Thyroid gland (tissue), 4 donors: Measurements from ENCODE around the gene DIAPH1. TPM values are rescaled to one million over a fixed set of nuclear protein-coding genes. Genes with fewer than 3 reads are reported as not detected.

Experiments used
- DNase-seq, 2 donors: peaks; one replicate each; pipeline ENCODE4 v3.0.0-alpha.2; 2019
- H3K27ac ChIP-seq, 3 donors: fragments of 200-600 bp; sonication (generic); 1 replicate in 2 of 3; 2 replicates in 1 of 3; pipeline ENCODE4 v1.5.1; 2016 to 2019; ENCODE audit warnings: mild to moderate bottlenecking in 1 of 3, moderate library complexity in 1 of 3
- H3K27me3 ChIP-seq: fragments of 200-600 bp; sonication (generic); one replicate; pipeline ENCODE4 v1.5.1; 2019
- H3K36me3 ChIP-seq, 2 donors: fragments of 200-600 bp; sonication (generic); one replicate each; pipeline ENCODE4 v1.5.1; 2016 to 2019
- H3K4me1 ChIP-seq, 2 donors: fragments of 200-600 bp; sonication (generic); one replicate each; pipeline ENCODE4 v1.5.1; 2017 to 2019
- H3K4me3 ChIP-seq, 3 donors: fragments of 200-600 bp; sonication (generic); replicated peaks in 1 of 3; 1 replicate in 2 of 3; 2 replicates in 1 of 3; pipeline ENCODE4 v1.5.1; 2016; ENCODE audit warnings: mild to moderate bottlenecking in 1 of 3
- H3K9me3 ChIP-seq: fragments of 200-600 bp; sonication (generic); one replicate; pipeline ENCODE4 v1.5.1; 2017
- POLR2A ChIP-seq, 2 donors: fragments of 450-650 bp; IDR thresholded peaks; one replicate each; pipeline ENCODE4 v1.6.1; 2017; ENCODE audit warnings: antibody characterized with exemption in 2 of 2, mild to moderate bottlenecking in 2 of 2, moderate library complexity in 1 of 2
- WGBS, 2 donors: methylation state at CpG; one replicate each; pipeline ENCODE4 v1.1.5; 2017; 5-methylcytosine and 5-hydroxymethylcytosine counted together
- intact Hi-C: fragments of 100-400 bp; cut with DNase I; formaldehyde crosslinking; loops from one replicate; pipeline ENCODE4 v1.15.1; 2023
- total RNA-seq, 4 donors: library from RNA; depleted of rRNA; stranded (reverse); fragments of >200 nt; gene quantifications; one replicate each; pipeline ENCODE4 v1.2.3, GENCODE V29; 2016
- TF ChIP-seq, protein P1 (sequence below), 6 experiments: fragments of 200-600 bp in 3 of 6; fragments of 450-650 bp in 3 of 6; sonication (generic) in 3 of 6; IDR thresholded peaks; one replicate each; pipeline ENCODE4 v1.5.1; 2016 to 2019; ENCODE audit warnings: antibody characterized with exemption in 6 of 6, mild to moderate bottlenecking in 2 of 6, inconsistent platforms in 1 of 6, moderate library complexity in 1 of 6

The DIAPH1 gene
- total RNA-seq, 4 donors from 2014 or later = 82.1 to 103 (median 89.7) TPM

DNA sequence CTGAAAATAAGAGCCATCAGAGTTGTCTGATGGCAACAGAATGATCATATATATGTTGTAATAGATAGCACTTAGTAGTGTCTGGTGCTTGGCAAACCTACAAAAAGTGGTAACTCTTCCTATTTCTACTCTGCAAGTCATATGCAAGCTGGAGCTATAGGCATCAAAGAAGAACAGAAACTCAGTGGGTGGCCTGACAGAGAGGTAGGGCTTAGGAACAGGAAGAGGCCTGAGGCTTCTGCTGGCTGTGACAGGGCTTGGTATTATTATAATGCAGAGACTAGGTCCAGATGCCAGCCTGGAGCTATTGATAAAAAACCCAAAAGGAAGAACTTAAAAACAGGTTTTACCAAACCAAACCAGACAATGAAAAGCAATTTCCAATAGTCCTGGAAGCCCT lies 4.4 kb upstream of the DIAPH1 start:
- Histone ChIP-seq H3K27ac (no peak overlapping the region), H3K9me3 (no peaks in the 10 kb centered on the region), H3K4me1 (no peaks in the 10 kb centered on the region), H3K4me3 (no peak overlapping the region), H3K27me3 (no peaks in the 10 kb centered on the region), H3K36me3 (peaks cover 47 to 50% of the 10 kb centered on the region in 2 donors)
- TF ChIP-seq, protein P1, sequence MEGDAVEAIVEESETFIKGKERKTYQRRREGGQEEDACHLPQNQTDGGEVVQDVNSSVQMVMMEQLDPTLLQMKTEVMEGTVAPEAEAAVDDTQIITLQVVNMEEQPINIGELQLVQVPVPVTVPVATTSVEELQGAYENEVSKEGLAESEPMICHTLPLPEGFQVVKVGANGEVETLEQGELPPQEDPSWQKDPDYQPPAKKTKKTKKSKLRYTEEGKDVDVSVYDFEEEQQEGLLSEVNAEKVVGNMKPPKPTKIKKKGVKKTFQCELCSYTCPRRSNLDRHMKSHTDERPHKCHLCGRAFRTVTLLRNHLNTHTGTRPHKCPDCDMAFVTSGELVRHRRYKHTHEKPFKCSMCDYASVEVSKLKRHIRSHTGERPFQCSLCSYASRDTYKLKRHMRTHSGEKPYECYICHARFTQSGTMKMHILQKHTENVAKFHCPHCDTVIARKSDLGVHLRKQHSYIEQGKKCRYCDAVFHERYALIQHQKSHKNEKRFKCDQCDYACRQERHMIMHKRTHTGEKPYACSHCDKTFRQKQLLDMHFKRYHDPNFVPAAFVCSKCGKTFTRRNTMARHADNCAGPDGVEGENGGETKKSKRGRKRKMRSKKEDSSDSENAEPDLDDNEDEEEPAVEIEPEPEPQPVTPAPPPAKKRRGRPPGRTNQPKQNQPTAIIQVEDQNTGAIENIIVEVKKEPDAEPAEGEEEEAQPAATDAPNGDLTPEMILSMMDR (IDR thresholded peaks at IDR 0.05) = no peak
- no peak for TF ChIP-seq POLR2A (IDR thresholded peaks at IDR 0.05)
- DNase-seq = no peak
- intact Hi-C loops = no loop called here

DNA sequence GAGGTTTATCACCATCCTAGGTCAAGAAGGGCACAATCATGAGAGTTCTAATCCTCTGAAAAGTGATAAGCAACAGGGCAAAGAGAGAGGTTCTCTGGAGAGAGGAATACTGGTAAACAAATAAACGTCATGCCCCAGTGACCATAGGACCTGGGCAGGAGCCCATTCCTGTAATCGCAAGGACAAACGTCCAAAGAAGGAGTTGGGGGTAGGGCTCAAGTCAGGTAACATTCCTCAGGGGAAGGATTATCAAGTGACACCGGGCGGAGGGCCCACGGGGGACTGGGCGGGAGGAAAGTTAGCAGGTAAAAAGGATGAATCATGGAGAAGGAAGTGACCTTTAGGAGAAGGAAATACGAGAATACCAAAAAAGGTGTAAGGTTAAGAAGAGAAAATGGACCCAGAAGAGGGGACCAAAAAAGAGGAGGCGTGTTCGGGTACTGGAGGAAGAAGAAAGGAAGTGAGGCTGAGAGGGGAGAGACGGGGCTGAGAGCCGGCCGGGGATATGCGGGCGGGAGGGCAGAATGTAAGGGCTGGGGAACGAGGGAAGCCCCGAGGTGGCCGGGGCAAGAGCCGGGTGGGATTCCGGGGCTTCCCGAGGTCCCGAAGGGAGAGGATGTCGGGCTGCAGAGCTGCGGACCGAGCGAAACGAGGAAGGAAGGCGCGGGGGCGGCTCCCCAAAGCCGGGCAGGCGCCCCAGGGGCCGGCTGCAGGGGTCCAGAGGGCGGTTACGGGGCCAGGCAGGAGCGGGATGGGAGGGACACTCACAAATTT lies 583 bp downstream of the DIAPH1 start:
- intact Hi-C loops = no loop called here
- DNase-seq = peak; percentile 89 to 93
- H3K9me3 ChIP-seq = no peaks in the 10 kb centered on the region

DNA sequence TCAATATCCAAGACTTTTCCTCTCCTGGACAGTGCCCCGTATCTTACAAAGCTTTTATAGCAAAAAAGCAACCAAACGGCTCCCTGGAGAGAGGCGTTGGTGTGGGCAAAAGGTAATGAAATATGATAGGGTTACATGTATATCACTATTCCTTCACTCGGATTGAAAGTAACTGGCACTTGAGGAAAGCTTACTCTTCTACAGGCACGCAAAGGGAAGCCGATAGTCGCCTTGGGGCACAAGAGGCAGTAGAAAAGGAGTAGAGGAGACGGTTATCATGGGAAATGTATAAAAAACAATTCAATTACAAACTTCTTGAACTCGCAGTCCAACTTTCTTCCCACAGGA lies 1.1 kb downstream of the DIAPH1 start:
- Histone ChIP-seq H3K4me3 (peak overlapping the region in 2 of 3 donors; percentile 82 to 89), H3K9me3 (no peaks in the 10 kb centered on the region), H3K27me3 (no peaks in the 10 kb centered on the region), H3K27ac (peak overlapping the region; percentile 94 to 98 (median 95)), H3K4me1 (peaks cover 24 to 31% of the 10 kb centered on the region in 2 donors), H3K36me3 (peaks cover 13 to 16% of the 10 kb centered on the region in 2 donors)
- peak; percentile 12 to 20 for DNase-seq
- WGBS, 2 donors = 3 to 5% methylated on average over 9 of the region's 9 CpGs
- intact Hi-C loops = no loop called here
- TF ChIP-seq, protein P1 (IDR thresholded peaks at IDR 0.05) = no peak
- no peak for TF ChIP-seq POLR2A (IDR thresholded peaks at IDR 0.05)

More for the DNA sequence above, 583 bp downstream of the DIAPH1 start:
- H3K27ac ChIP-seq = peak overlapping the region; percentile 94 to 98 (median 95)
- TF ChIP-seq, protein P1 (IDR thresholded peaks at IDR 0.05) = no peak
- TF ChIP-seq POLR2A (IDR thresholded peaks at IDR 0.05) = peak in 1 of 2 donors; percentile 40
- peaks cover 24 to 31% of the 10 kb centered on the region in 2 donors for H3K4me1 ChIP-seq
- peak overlapping the region; percentile 78 to 89 (median 82) for H3K4me3 ChIP-seq
- WGBS, 2 donors = 1% methylated on average over 33 to 35 of the region's 36 CpGs
- peaks cover 15 to 21% of the 10 kb centered on the region in 2 donors for H3K36me3 ChIP-seq
- no peaks in the 10 kb centered on the region for H3K27me3 ChIP-seq

GRCh38 chr5:141617128-141617527 lies 1.7 kb downstream of the DIAPH1 start:
- Histone ChIP-seq H3K27ac (peak overlapping the region; percentile 94 to 98 (median 95)), H3K4me3 (peak overlapping the region in 1 of 3 donors; percentile 82), H3K9me3 (no peaks in the 10 kb centered on the region), H3K36me3 (peaks cover 13 to 14% of the 10 kb centered on the region in 2 donors), H3K27me3 (no peaks in the 10 kb centered on the region), H3K4me1 (peaks cover 24 to 31% of the 10 kb centered on the region in 2 donors)
- no peak for DNase-seq
- intact Hi-C loops = no loop called here
- WGBS, 2 donors = 31 to 33% methylated on average over 2 of the region's 2 CpGs
- no peak for TF ChIP-seq POLR2A (IDR thresholded peaks at IDR 0.05)
- TF ChIP-seq, protein P1 (IDR thresholded peaks at IDR 0.05) = no peak

- no peaks in the 10 kb centered on the region for H3K9me3 ChIP-seq
- intact Hi-C loops = no loop called here
- 61 to 63% methylated on average over 9 of the region's 9 CpGs for WGBS, 2 donors
Measured at GRCh38 chr5:141615991-141616720, 2.6 kb downstream of the DIAPH1 start.

More at GRCh38 chr5:141615991-141616720, 2.6 kb downstream of the DIAPH1 start:
- TF ChIP-seq, protein P1 (IDR thresholded peaks at IDR 0.05) = no peak
- no peak for TF ChIP-seq POLR2A (IDR thresholded peaks at IDR 0.05)
- Histone ChIP-seq H3K27me3 (no peaks in the 10 kb centered on the region), H3K27ac (peak overlapping the region; percentile 94 to 98 (median 95)), H3K36me3 (peaks cover 3 to 9% of the 10 kb centered on the region in 2 donors), H3K4me3 (no peak overlapping the region), H3K4me1 (peaks cover 24 to 31% of the 10 kb centered on the region in 2 donors)
- no peak for DNase-seq
